Osteoblast (primary cell): Measurements from ENCODE around the gene FAM53A. TPM values are rescaled to one million over a fixed set of nuclear protein-coding genes. Genes with fewer than 3 reads are reported as not detected.

Experiments
- DNase-seq: peaks from one replicate; pipeline ENCODE4 v3.0.0; 2011; ENCODE audit warnings: low spot score, mixed read lengths; ENCODE audit not compliant: insufficient read length; ENCODE audit errors: missing footprints
- H2AFZ ChIP-seq: 2 replicates; pipeline ENCODE4 v1.6.0; 2011; ENCODE audit warnings: mild to moderate bottlenecking, low read length
- H3K27ac ChIP-seq: 2 replicates; pipeline ENCODE4 v1.5.1; 2011; ENCODE audit warnings: mild to moderate bottlenecking, low read depth, low read length, moderate library complexity
- H3K27me3 ChIP-seq: 2 replicates; pipeline ENCODE4 v1.6.0; 2012; ENCODE audit warnings: mild to moderate bottlenecking, control low read depth, inconsistent platforms, low read length, moderate library complexity; ENCODE audit not compliant: insufficient read depth
- H3K36me3 ChIP-seq: 2 replicates; pipeline ENCODE4 v1.5.1; 2011; ENCODE audit warnings: mild to moderate bottlenecking, low read length, control low read depth, moderate library complexity; ENCODE audit not compliant: insufficient read depth
- H3K4me1 ChIP-seq: 2 replicates; pipeline ENCODE4 v1.5.1; 2011; ENCODE audit warnings: mild to moderate bottlenecking, low read length, control low read depth, moderate library complexity; ENCODE audit not compliant: insufficient read depth
- H3K4me2 ChIP-seq: 2 replicates; pipeline ENCODE4 v1.6.0; 2011; ENCODE audit warnings: mild to moderate bottlenecking, low read length; ENCODE audit not compliant: insufficient read depth
- H3K4me3 ChIP-seq: fragments of 200-600 bp; sonication (generic); 3 replicates; pipeline ENCODE4 v1.5.1; 2012; ENCODE audit warnings: mild to moderate bottlenecking, low read length, inconsistent platforms; ENCODE audit not compliant: insufficient read depth
- H3K79me2 ChIP-seq: 2 replicates; pipeline ENCODE4 v1.6.0; 2012; ENCODE audit warnings: mild to moderate bottlenecking, low read length, control low read depth, inconsistent platforms; ENCODE audit not compliant: insufficient read depth
- H3K9me3 ChIP-seq: 2 replicates; pipeline ENCODE4 v1.5.1; 2011; ENCODE audit warnings: low read depth, low read length, control low read depth
- H4K20me1 ChIP-seq: 2 replicates; pipeline ENCODE4 v1.6.0; 2012; ENCODE audit warnings: mild to moderate bottlenecking, low read length, control low read depth; ENCODE audit not compliant: insufficient read depth
- total RNA-seq: library from RNA; depleted of rRNA; stranded (reverse); fragments of >200 nt; gene quantifications from 2 replicates; pipeline ENCODE4 v1.2.3, GENCODE V29; 2012
- TF ChIP-seq, protein P1 (sequence below): IDR thresholded peaks from 2 replicates; pipeline ENCODE4 v1.5.1; 2011; ENCODE audit warnings: mild to moderate bottlenecking, low read depth, low read length, moderate library complexity; ENCODE audit errors: extremely low read depth

The FAM53A gene
- total RNA-seq, 1 donor: 4.3 TPM

DNA sequence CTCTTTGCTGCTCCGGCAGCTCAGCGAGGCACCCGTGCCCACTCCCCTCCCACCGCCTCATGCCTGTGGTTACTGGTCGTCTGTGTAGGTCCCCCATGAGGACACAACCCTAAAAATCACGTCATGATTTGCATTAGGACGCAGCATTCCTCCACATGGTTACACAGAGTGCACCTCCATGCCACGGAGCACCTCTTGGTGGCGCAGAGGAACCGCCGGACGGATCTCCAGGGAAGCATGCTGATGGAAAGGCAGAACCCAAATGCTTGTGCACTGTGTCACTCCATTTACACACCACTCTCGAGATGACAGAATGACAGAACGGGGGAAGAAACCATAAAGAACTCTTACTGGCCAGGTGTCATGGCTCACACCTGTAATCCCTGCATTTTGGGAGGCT, 22.4 kb downstream of the FAM53A start:
- no peaks in the 10 kb centered on the region for H4K20me1 ChIP-seq
- H3K4me2 ChIP-seq: no peak overlapping the region
- no peak overlapping the region for H3K27ac ChIP-seq
- H3K79me2 ChIP-seq: no peaks in the 10 kb centered on the region
- H3K27me3 ChIP-seq: no peaks in the 10 kb centered on the region
- no peaks in the 10 kb centered on the region for H3K4me1 ChIP-seq
- H3K36me3 ChIP-seq: no peaks in the 10 kb centered on the region
- H3K4me3 ChIP-seq: no peak overlapping the region
- TF ChIP-seq, protein P1, sequence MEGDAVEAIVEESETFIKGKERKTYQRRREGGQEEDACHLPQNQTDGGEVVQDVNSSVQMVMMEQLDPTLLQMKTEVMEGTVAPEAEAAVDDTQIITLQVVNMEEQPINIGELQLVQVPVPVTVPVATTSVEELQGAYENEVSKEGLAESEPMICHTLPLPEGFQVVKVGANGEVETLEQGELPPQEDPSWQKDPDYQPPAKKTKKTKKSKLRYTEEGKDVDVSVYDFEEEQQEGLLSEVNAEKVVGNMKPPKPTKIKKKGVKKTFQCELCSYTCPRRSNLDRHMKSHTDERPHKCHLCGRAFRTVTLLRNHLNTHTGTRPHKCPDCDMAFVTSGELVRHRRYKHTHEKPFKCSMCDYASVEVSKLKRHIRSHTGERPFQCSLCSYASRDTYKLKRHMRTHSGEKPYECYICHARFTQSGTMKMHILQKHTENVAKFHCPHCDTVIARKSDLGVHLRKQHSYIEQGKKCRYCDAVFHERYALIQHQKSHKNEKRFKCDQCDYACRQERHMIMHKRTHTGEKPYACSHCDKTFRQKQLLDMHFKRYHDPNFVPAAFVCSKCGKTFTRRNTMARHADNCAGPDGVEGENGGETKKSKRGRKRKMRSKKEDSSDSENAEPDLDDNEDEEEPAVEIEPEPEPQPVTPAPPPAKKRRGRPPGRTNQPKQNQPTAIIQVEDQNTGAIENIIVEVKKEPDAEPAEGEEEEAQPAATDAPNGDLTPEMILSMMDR: no peak
- H3K9me3 ChIP-seq: no peaks in the 10 kb centered on the region
- DNase-seq: peak; percentile 61
- H2AFZ ChIP-seq: no peak overlapping the region

DNA sequence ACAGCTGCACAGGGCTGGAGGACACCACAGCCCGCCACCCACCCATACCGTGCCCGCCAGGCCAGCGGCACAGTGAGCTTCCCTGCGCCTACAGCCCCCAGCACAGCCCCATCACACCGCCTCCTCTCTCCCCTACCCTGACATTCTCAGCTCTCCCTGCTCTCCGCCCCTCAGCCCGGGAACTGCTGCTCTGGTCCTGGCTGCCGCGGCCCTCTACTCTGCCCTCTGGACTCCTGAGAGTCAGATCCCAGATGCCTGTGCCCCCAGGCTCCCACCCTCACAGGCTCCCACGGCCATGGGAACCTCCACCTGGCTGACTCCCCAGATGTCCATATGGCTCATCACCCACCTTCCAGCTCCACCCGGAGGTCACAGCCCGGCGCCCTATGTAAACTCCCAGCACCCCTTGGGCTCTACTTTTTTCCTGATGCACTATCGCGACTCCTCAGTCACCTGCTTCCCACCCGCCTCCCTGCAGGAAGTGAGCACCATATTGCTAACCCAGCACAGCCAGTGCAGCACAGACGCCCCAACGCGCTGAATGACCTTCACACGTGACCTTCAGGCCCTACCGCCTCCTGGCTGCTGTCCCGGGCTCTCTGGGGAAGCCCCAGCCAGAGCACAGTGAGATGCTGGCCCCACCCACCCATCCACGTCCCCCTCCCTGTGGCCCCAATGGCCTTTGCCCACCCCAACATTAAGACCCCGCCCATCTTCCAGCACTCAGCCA, 23.0 kb downstream of the FAM53A start:
- Histone ChIP-seq H3K79me2 (no peaks in the 10 kb centered on the region), H3K9me3 (no peaks in the 10 kb centered on the region), H3K4me3 (no peak overlapping the region), H2AFZ (no peak overlapping the region), H3K4me1 (no peaks in the 10 kb centered on the region), H3K36me3 (no peaks in the 10 kb centered on the region), H3K4me2 (no peak overlapping the region), H3K27me3 (no peaks in the 10 kb centered on the region), H3K27ac (no peak overlapping the region), H4K20me1 (no peaks in the 10 kb centered on the region)
- TF ChIP-seq, protein P1: no peak
- peak; percentile 58 for DNase-seq

DNA sequence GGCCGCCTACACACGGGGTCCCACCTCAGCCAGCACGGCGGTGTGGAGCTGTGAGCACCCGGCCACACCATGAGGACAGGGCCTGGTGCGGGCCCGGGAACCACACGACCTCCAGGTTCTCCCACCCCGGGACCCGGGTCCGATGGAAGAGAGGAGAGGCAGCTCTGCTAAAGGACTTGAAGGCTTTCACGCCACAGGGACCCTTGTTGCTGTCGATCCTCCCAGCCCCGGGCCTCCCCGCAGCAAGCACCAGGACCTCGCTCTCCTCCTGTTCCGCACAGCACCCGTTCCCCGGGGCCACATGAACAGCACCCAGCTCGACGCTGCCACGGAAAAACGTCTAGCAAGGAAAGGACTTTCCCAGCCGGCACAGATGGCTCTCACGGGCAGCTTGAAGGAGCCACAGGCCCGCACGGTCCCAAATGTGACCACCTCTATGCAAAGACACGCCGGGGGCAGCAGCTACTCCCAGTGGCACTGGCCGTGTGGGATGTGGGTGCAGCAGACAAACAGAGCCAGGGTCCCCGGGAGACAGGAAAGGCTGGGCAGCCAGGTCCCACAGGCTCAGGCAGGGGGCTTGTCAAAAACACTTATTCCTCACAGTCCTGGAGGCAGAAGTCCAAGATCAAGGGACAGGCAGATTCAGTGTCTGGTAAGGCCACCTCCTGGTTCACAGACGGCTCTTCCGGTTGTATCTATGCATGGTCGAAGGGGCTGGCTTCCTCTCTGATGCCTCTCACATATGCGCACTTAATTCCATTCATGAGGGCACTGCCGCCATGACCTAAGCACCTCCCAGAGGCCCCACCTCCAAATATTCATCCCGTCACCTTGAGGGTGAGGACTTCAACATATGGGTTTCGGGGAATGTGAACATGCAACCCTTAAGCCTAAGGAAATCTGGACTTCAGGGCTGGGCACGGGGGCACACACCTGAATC, 24.7 kb downstream of the FAM53A start:
- Histone ChIP-seq H3K27ac (no peak overlapping the region), H3K36me3 (no peaks in the 10 kb centered on the region), H4K20me1 (no peaks in the 10 kb centered on the region), H2AFZ (no peak overlapping the region), H3K27me3 (no peaks in the 10 kb centered on the region), H3K79me2 (no peaks in the 10 kb centered on the region), H3K4me1 (no peaks in the 10 kb centered on the region), H3K4me2 (no peak overlapping the region), H3K9me3 (no peaks in the 10 kb centered on the region), H3K4me3 (no peak overlapping the region)
- TF ChIP-seq, protein P1: no peak
- peak; percentile 60 for DNase-seq

DNA sequence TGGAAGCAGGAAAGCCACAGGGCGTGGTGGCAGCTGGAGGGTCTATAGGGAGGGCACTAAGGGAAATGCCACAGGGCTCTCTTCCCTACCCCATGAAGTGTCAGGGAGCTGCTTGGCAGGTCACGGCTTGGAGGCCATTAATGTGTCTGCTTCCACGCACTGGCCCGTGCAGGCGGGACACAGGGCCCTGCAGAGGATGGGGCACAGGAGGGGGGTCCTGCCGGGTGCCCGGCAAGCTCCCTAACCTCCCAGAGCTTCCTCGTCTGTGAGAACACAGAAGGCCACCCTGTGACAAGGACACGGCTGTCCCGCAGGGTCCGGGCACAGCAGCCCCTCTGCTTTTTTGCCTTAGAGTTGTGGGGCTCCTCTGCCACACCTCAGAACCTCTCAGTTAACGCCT, 25.5 kb downstream of the FAM53A start:
- Histone ChIP-seq H2AFZ (no peak overlapping the region), H4K20me1 (no peaks in the 10 kb centered on the region), H3K27me3 (no peaks in the 10 kb centered on the region), H3K4me1 (no peaks in the 10 kb centered on the region), H3K4me3 (no peak overlapping the region), H3K4me2 (no peak overlapping the region), H3K9me3 (no peaks in the 10 kb centered on the region), H3K27ac (no peak overlapping the region), H3K79me2 (no peaks in the 10 kb centered on the region), H3K36me3 (no peaks in the 10 kb centered on the region)
- DNase-seq: peak; percentile 30
- TF ChIP-seq, protein P1: no peak
